NCI-H2029 (cell line): ENCODE results near the gene TNFRSF25.

Experiments used
- DNase-seq: peaks from one replicate; lab custom pipeline; 2025; lab: John Stamatoyannopoulos, UW

The TNFRSF25 gene

GRCh38 chr1:6487804-6488484 is 22.0 kb upstream of the TNFRSF25 start:
- no peak for DNase-seq

- DNase-seq = peak; percentile 54
Measured at GRCh38 chr1:6486433-6487011, 20.5 kb upstream of the TNFRSF25 start.

GRCh38 chr1:6485168-6486101 is 19.5 kb upstream of the TNFRSF25 start:
- DNase-seq = no peak

- DNase-seq = no peak
Measured at GRCh38 chr1:6484826-6485167, 18.8 kb upstream of the TNFRSF25 start.

- DNase-seq = no peak
Measured at GRCh38 chr1:6483761-6484117, 17.8 kb upstream of the TNFRSF25 start.

GRCh38 chr1:6483017-6483760 is 17.2 kb upstream of the TNFRSF25 start:
- peak; percentile 47 for DNase-seq

- no peak for DNase-seq
Measured at GRCh38 chr1:6481820-6482219, 15.8 kb upstream of the TNFRSF25 start.

- DNase-seq = no peak
Measured at GRCh38 chr1:6477039-6477820, 11.3 kb upstream of the TNFRSF25 start.

GRCh38 chr1:6476483-6476882 is 10.5 kb upstream of the TNFRSF25 start:
- no peak for DNase-seq

GRCh38 chr1:6475381-6476133 is 9.6 kb upstream of the TNFRSF25 start:
- DNase-seq = peak; percentile 44

GRCh38 chr1:6474815-6475282 is 8.9 kb upstream of the TNFRSF25 start:
- no peak for DNase-seq

- DNase-seq = peak; percentile 73
Measured at GRCh38 chr1:6473974-6474814, 8.2 kb upstream of the TNFRSF25 start.

GRCh38 chr1:6473156-6473555 is 7.2 kb upstream of the TNFRSF25 start:
- DNase-seq = no peak

GRCh38 chr1:6472391-6472790 is 6.4 kb upstream of the TNFRSF25 start:
- DNase-seq = no peak

GRCh38 chr1:6471970-6472368 is 6.0 kb upstream of the TNFRSF25 start:
- peak; percentile 64 for DNase-seq

GRCh38 chr1:6471086-6471969 is 5.4 kb upstream of the TNFRSF25 start:
- peak; percentile 79 for DNase-seq

- DNase-seq = no peak
Measured at GRCh38 chr1:6470132-6471085, 4.4 kb upstream of the TNFRSF25 start.
